GM12875 (cell line): Measurements from ENCODE around the gene CP.

Experiments
- H3K4me3 ChIP-seq: one replicate; pipeline ENCODE4 v1.5.1; 2011; ENCODE audit warnings: low read depth, low read length, control low read depth
- CTCF ChIP-seq: IDR thresholded peaks from 2 replicates; pipeline ENCODE4 v1.5.1; 2011; ENCODE audit warnings: low read depth, mild to moderate bottlenecking, control low read depth, inconsistent platforms, low read length, moderate library complexity, borderline replicate concordance; ENCODE audit not compliant: insufficient read depth

Gene CP

GRCh38 chr3:149258298-149258697 is 36.7 kb upstream of the CP start:
- H3K4me3 ChIP-seq: no peak overlapping the region
- TF ChIP-seq CTCF: no peak

GRCh38 chr3:149252272-149252671 is 30.6 kb upstream of the CP start:
- TF ChIP-seq CTCF: no peak

GRCh38 chr3:149251186-149251585 is 29.6 kb upstream of the CP start:
- TF ChIP-seq CTCF: no peak

More at GRCh38 chr3:149252272-149252671, 30.6 kb upstream of the CP start:
- no peak overlapping the region for H3K4me3 ChIP-seq

GRCh38 chr3:149247929-149248691 is 26.5 kb upstream of the CP start:
- TF ChIP-seq CTCF: no peak
- no peak overlapping the region for H3K4me3 ChIP-seq

More at GRCh38 chr3:149251186-149251585, 29.6 kb upstream of the CP start:
- no peak overlapping the region for H3K4me3 ChIP-seq

GRCh38 chr3:149247008-149247710 is 25.5 kb upstream of the CP start:
- no peak overlapping the region for H3K4me3 ChIP-seq

GRCh38 chr3:149245738-149246451 is 24.3 kb upstream of the CP start:
- H3K4me3 ChIP-seq: no peak overlapping the region
- no peak for TF ChIP-seq CTCF

More at GRCh38 chr3:149247008-149247710, 25.5 kb upstream of the CP start:
- no peak for TF ChIP-seq CTCF

GRCh38 chr3:149243540-149243939 is 21.9 kb upstream of the CP start:
- no peak for TF ChIP-seq CTCF

More at GRCh38 chr3:149243540-149243939, 21.9 kb upstream of the CP start:
- no peak overlapping the region for H3K4me3 ChIP-seq
